22Rv1 (cell line): ENCODE results near the gene RPRD2.

Experiments used
- H3K27ac ChIP-seq: fragments of 450-650 bp; 2 replicates; pipeline ENCODE4 v1.5.1; 2017
- CTCF ChIP-seq: fragments of 450-650 bp; IDR thresholded peaks from 2 replicates; pipeline ENCODE4 v1.5.1; 2017; ENCODE audit warnings: mild to moderate bottlenecking
- ZFX ChIP-seq: fragments of 450-650 bp; IDR thresholded peaks from 2 replicates; pipeline ENCODE4 v1.6.1; 2017; ENCODE audit warnings: antibody characterized with exemption, borderline replicate concordance

Gene RPRD2

GRCh38 chr1:150372580-150372979 lies 8.6 kb downstream of the RPRD2 start:
- no peak for TF ChIP-seq CTCF
- TF ChIP-seq ZFX: no peak
- no peak overlapping the region for H3K27ac ChIP-seq

- TF ChIP-seq ZFX (no peak), CTCF (no peak)
- no peak overlapping the region for H3K27ac ChIP-seq
These were observed 12.2 kb downstream of the RPRD2 start for GRCh38 chr1:150376110-150376509.

DNA sequence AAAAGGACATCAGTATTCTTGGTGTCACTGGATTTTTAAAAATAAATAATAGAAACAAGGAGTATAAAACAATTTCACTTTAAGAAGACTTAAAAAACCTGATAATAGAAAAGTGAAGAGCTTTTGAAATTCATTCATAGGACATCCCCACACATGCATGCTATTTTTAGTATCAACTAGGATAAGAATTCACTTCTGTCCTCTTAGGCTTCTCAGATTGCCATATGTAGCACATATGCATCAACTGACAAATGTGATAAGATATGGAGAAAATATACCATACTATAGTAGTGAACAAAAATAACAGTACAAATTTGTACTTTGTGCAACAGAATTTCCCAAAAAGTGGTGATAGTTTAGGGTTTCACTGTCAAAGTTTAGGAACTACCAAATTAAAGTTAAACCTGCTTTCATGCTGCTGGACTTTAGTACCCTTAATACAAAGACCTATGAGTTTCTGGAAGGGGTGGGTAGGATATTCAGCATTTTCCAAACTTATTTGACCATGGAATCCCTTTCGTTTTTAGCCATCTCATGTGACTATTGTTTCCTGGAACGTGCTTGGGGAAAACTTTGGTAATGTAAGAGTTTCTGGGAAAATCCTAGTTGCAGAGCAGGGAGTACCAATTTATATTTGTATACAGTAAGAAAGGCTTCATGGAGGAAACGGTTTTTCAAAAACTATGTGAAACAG lies 19.8 kb downstream of the RPRD2 start:
- TF ChIP-seq ZFX: no peak
- no peak for TF ChIP-seq CTCF
- no peak overlapping the region for H3K27ac ChIP-seq

- H3K27ac ChIP-seq: no peak overlapping the region
- TF ChIP-seq CTCF (no peak), ZFX (no peak)
These were observed 21.8 kb downstream of the RPRD2 start for GRCh38 chr1:150385537-150386445.

- no peak for TF ChIP-seq CTCF
- no peak for TF ChIP-seq ZFX
- H3K27ac ChIP-seq: no peak overlapping the region
These were observed 22.6 kb downstream of the RPRD2 start for GRCh38 chr1:150386592-150386991.

DNA sequence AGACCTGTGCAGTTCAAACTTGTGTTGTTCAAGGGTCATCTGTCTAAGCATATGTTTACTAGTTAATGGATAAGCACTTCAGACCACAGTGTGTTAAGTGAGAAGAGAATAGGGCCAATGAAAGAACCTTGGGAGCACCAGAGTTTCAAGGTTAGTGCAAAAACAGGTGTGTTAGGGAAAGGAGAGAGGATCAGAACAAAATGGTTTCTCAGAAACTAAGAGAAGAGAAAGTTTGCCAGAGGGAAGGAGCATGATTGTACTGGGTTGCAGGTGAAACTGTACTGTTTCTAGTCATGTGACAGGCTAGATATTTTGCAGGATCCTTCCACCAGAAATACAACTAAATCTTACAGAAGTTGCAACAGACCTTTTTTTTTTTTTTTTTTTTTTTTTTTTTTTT lies 23.3 kb downstream of the RPRD2 start:
- no peak for TF ChIP-seq ZFX
- TF ChIP-seq CTCF: no peak
- no peak overlapping the region for H3K27ac ChIP-seq

- no peak for TF ChIP-seq ZFX
- no peak for TF ChIP-seq CTCF
- H3K27ac ChIP-seq: no peak overlapping the region
These were observed 24.3 kb downstream of the RPRD2 start for GRCh38 chr1:150388241-150388640.
